AG09309 (cell line): ENCODE results near the gene CDX2.

Experiments
- DNase-seq: peaks from one replicate; pipeline ENCODE4 v3.0.0-alpha.2; 2010; ENCODE audit warnings: low read depth
- H3K4me3 ChIP-seq: 2 replicates; pipeline ENCODE4 v1.5.1; 2011; ENCODE audit warnings: mild to moderate bottlenecking, low read depth, low read length, moderate library complexity; ENCODE audit not compliant: control insufficient read depth
- CTCF ChIP-seq: IDR thresholded peaks from 2 replicates; pipeline ENCODE4 v1.5.1; 2011; ENCODE audit warnings: mild to moderate bottlenecking, low read depth, low read length, inconsistent platforms; ENCODE audit not compliant: insufficient read depth, control insufficient read depth; ENCODE audit errors: missing control alignments

The CDX2 gene

GRCh38 chr13:27952876-27953675 lies 16.0 kb downstream of the CDX2 start:
- no peak for DNase-seq
- H3K4me3 ChIP-seq, result peak overlapping the region; percentile 23

GRCh38 chr13:27942972-27943371 lies 26.1 kb downstream of the CDX2 start:
- no peak overlapping the region for H3K4me3 ChIP-seq
- DNase-seq, result no peak
- no peak for TF ChIP-seq CTCF

More at GRCh38 chr13:27952876-27953675, 16.0 kb downstream of the CDX2 start:
- no peak for TF ChIP-seq CTCF

- no peak overlapping the region for H3K4me3 ChIP-seq
- TF ChIP-seq CTCF, result no peak
- no peak for DNase-seq
These were observed 35.4 kb downstream of the CDX2 start for GRCh38 chr13:27933580-27934328.

- no peak for TF ChIP-seq CTCF
- no peak for DNase-seq
- no peak overlapping the region for H3K4me3 ChIP-seq
These were observed 36.0 kb downstream of the CDX2 start for GRCh38 chr13:27933118-27933517.

- TF ChIP-seq CTCF, result no peak
- H3K4me3 ChIP-seq, result no peak overlapping the region
- no peak for DNase-seq
These were observed 39.2 kb downstream of the CDX2 start for GRCh38 chr13:27929868-27930267.

- no peak overlapping the region for H3K4me3 ChIP-seq
These were observed 40.0 kb downstream of the CDX2 start for GRCh38 chr13:27928805-27929753.

More at GRCh38 chr13:27928805-27929753, 40.0 kb downstream of the CDX2 start:
- TF ChIP-seq CTCF, result no peak
- no peak for DNase-seq
